K562 (cell line): Measurements from ENCODE around the gene VIPR2. TPM values are rescaled to one million over a fixed set of nuclear protein-coding genes. Genes with fewer than 3 reads are reported as not detected.
A peak's percentile ranks its signal among the peaks of the same experiment; 100 is the strongest.
"Not testable (repeated sequence)": the region's sequence is repeated elsewhere in the genome, so short reads cannot be mapped to it uniquely, and the experiment has no call there.

ENCODE experiments used
- ATAC-seq: fragments of 200-7000 bp; cut with Tn5 transposase; 3 replicates; pipeline ENCODE4 v1.9.1; 2020; ENCODE audit warnings: moderate library complexity
- BruUV-seq: library from RNA; stranded (reverse); fragments of 400-500 nt; replicated peaks from 2 replicates; lab custom pipeline; 2021; lab: Mats Ljungman, UMichigan
- CTCF ChIA-PET: fragments of 300-600 bp; formaldehyde crosslinking; extraction: SDS; loops from one replicate; lab custom pipeline; 2021; ENCODE audit warnings: low intra/inter-chr PET ratio; lab: Yijun Ruan, JAX
- POLR2A ChIA-PET: fragments of 300-600, 350-650 bp; sonication (Branson Sonifier 250); formaldehyde crosslinking; extraction: SDS; loops from one replicate; lab custom pipeline; 2021; ENCODE audit warnings: antibody characterized with exemption, inconsistent platforms; lab: Yijun Ruan, JAX
- DNase-seq, 4 experiments: peaks; one replicate each; pipeline versions ENCODE4 v3.0.0 to v3.0.0-alpha.2; 2011 to 2018; ENCODE audit warnings: low spot score in 3 of 4, mixed read lengths in 3 of 4; ENCODE audit errors: extremely low read depth in 1 of 4
- FAIRE-seq: peaks from 2 replicates; lab custom pipeline; 2011; peaks lifted over from hg19 to GRCh38; lab: Jason Lieb, UNC
- H2AFZ ChIP-seq: 2 replicates; pipeline ENCODE4 v1.6.0; 2011; ENCODE audit warnings: low read depth, low read length, control low read depth, inconsistent platforms
- H3K27ac ChIP-seq: fragments of 200-600 bp; 3 replicates; pipeline ENCODE4 v1.8.0; 2011; ENCODE audit warnings: low read depth, mild to moderate bottlenecking, control low read depth, inconsistent platforms, low read length, moderate library complexity, mixed read lengths; ENCODE audit errors: extremely low read depth
- H3K27me3 ChIP-seq, 2 experiments: fragments of 300-600 bp in 1 of 2; 2 replicates in 1 of 2; 3 replicates in 1 of 2; pipeline versions ENCODE4 v1.6.0 to v1.8.0; 2011; ENCODE audit warnings: inconsistent platforms in 2 of 2, low read length in 2 of 2, mild to moderate bottlenecking in 1 of 2, mixed read lengths in 1 of 2, moderate library complexity in 1 of 2; ENCODE audit not compliant: control insufficient read depth in 2 of 2, insufficient read depth in 2 of 2
- H3K36me3 ChIP-seq: fragments of 300-600 bp; 3 replicates; pipeline ENCODE4 v1.8.0; 2011; ENCODE audit warnings: mild to moderate bottlenecking, low read length, inconsistent platforms; ENCODE audit not compliant: control insufficient read depth, insufficient read depth
- H3K4me1 ChIP-seq, 2 experiments: fragments of 200-600 bp in 1 of 2; replicated peaks in 1 of 2; 2 replicates in 1 of 2; 3 replicates in 1 of 2; pipeline versions ENCODE4 v1.5.1 to v1.8.0; 2011; ENCODE audit warnings: inconsistent platforms in 2 of 2, low read length in 2 of 2, mild to moderate bottlenecking in 1 of 2, mixed read lengths in 1 of 2, moderate library complexity in 1 of 2; ENCODE audit not compliant: control insufficient read depth in 2 of 2, insufficient read depth in 2 of 2
- H3K4me2 ChIP-seq: 2 replicates; pipeline ENCODE4 v1.6.1; 2011; ENCODE audit warnings: low read length, control low read depth, inconsistent platforms, mixed read lengths; ENCODE audit not compliant: insufficient read depth
- H3K4me3 ChIP-seq: fragments of 200-600 bp; sonication (generic), shearing (Covaris generic); 2 replicates; pipeline ENCODE4 v1.5.1; 2016; ENCODE audit warnings: control low read depth, inconsistent platforms
- H3K79me2 ChIP-seq: fragments of 200-600 bp; 3 replicates; pipeline ENCODE4 v1.8.0; 2011; ENCODE audit warnings: low read length, inconsistent platforms; ENCODE audit not compliant: control insufficient read depth, insufficient read depth
- H3K9ac ChIP-seq, 2 experiments: 2 replicates each; pipeline versions ENCODE4 v1.6.0 to v1.6.1; 2011; ENCODE audit warnings: low read depth in 2 of 2, low read length in 2 of 2, control low read depth in 1 of 2, inconsistent platforms in 1 of 2, mild to moderate bottlenecking in 1 of 2, mixed read lengths in 1 of 2; ENCODE audit not compliant: insufficient read depth in 1 of 2
- H3K9me1 ChIP-seq: one replicate; pipeline ENCODE4 v1.6.0; 2011; ENCODE audit warnings: inconsistent platforms, mild to moderate bottlenecking, low read length, moderate library complexity; ENCODE audit not compliant: control insufficient read depth, insufficient read depth
- H3K9me3 ChIP-seq: replicated peaks from 2 replicates; pipeline ENCODE4 v1.5.1; 2011; ENCODE audit warnings: low read depth, low read length, inconsistent platforms; ENCODE audit not compliant: control insufficient read depth, insufficient read depth
- H4K20me1 ChIP-seq: replicated peaks from 2 replicates; pipeline ENCODE4 v1.6.1; 2011; ENCODE audit warnings: low read length, inconsistent platforms, mixed read lengths; ENCODE audit not compliant: control insufficient read depth, insufficient read depth
- ZNF318 ChIP-seq, 2 experiments: fragments of 450-650 bp; IDR thresholded peaks; 2 replicates each; pipeline ENCODE4 v1.6.1; 2016; ENCODE audit warnings: mild to moderate bottlenecking in 2 of 2, borderline replicate concordance in 1 of 2, low read depth in 1 of 2, moderate library complexity in 1 of 2
- WGBS: fragments of 100-300 bp; shearing (Covaris generic); methylation state at CpG from one replicate; pipeline ENCODE4 v1.1.6; 2016; ENCODE audit warnings: low coverage, mixed read lengths; ENCODE audit not compliant: insufficient coverage; ENCODE audit errors: missing lambda C conversion rate; 5-methylcytosine and 5-hydroxymethylcytosine counted together
- in situ Hi-C: fragments of 300-500 bp; cut with MboI; formaldehyde crosslinking; loops from 4 replicates; pipeline ENCODE4 v1.15.0; 2018; ENCODE audit warnings: inconsistent platforms, mixed read lengths
- intact Hi-C: fragments of 100-400 bp; cut with micrococcal nuclease; formaldehyde crosslinking; loops from 2 replicates; pipeline ENCODE4 v1.14.2; 2022
- polyA plus RNA-seq, 8 experiments: library from polyadenylated mRNA; depleted of rRNA in 4 of 8; stranded (reverse) in 5 of 8; unstranded in 3 of 8; fragments of >200 nt; fragmentation: Nextera tagmentation in 2 of 8; fragmentation: Illumina TruSeq in 1 of 8; extraction: Ambion mirVana in 2 of 8; extraction: Trizol in 1 of 8; gene quantifications; 2 replicates each; pipeline versions ENCODE4 v1.2.1 to v1.2.3, GENCODE V29; 2011 to 2014; ENCODE audit warnings: inconsistent platforms in 1 of 8, missing spikeins in 1 of 8
- total RNA-seq, 7 experiments: library from RNA; depleted of rRNA in 6 of 7; stranded (reverse); fragments of >200 nt in 6 of 7; fragmentation: Illumina TruSeq in 2 of 7; extraction: Trizol in 2 of 7; gene quantifications; 2 replicates each; pipeline versions ENCODE4 v1.2.1 to v1.2.3, GENCODE V29; 2011 to 2021; ENCODE audit warnings: low replicate concordance in 1 of 7

Gene VIPR2
- total and polyA plus RNA-seq, 9 of the 15 experiments (the other 6 are each of a cell fraction or from before 2014, with no cell fraction given), result 0.04 TPM; not detected in 8

GRCh38 chr7:159136013-159136412, 8.7 kb downstream of the VIPR2 start (continued):
- no peak for TF ChIP-seq ZNF318 (IDR thresholded peaks at IDR 0.05; ENCODE audit: borderline replicate concordance in 1 of 2, low read depth in 1 of 2)

DNA sequence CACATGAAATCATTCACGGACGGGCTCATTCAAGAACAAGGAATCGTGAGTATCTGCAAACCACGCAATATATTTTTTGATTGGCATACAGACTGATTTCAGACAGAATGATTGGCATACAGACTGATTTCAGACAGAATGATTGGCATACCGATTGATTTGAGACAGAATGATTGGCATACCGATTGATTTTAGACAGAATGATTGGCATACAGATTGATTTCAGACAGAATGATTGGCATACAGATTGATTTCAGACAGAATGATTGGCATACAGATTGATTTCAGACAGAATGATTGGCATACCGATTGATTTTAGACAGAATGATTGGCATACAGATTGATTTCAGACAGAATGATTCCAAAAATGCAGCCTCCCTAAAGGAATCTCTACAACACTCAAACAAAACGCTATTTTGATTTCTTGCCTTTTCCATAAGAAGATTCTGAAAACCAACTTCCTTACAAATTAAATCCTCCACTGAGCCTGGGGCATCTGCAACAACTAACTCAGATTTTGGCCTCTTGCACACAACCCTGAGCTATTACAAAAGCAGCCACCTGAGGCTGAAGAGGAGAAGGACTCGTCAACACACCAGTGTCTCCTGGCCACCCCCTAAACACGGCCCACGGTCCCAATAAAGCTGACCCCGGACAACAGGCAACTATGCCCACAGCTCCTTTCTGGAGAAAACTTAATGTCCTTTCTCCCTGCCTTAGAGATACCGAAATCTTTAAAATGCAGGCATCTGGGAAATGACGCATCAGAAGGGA, 11.8 kb downstream of the VIPR2 start:
- H3K4me1 ChIP-seq, DNase-seq, H3K27ac ChIP-seq, H3K4me2 ChIP-seq, H3K9ac ChIP-seq, H2AFZ ChIP-seq, H3K4me3 ChIP-seq, BruUV-seq, H3K36me3 ChIP-seq, H3K9me3 ChIP-seq, H4K20me1 ChIP-seq, in situ Hi-C loops, H3K9me1 ChIP-seq, CTCF ChIA-PET, H3K79me2 ChIP-seq: not testable (repeated sequence)
- peak; percentile 46 for ATAC-seq
- FAIRE-seq, result peak; percentile 55
- intact Hi-C loops, result loop anchor here (1.0 kb wide), 1 partner anchor 30 kb away; no protein-coding TSS in a partner anchor
- WGBS, result 0% methylated on average over 8 of the region's 14 CpGs
- POLR2A ChIA-PET, result interaction anchor here (0.6 to 0.8 kb wide), 4 partner anchors 15 to 36 kb away, joined by 3 read pairs; no protein-coding TSS in a partner anchor
- H3K27me3 ChIP-seq, result peaks cover 21 to 42% of the 10 kb centered on the region in 2 experiments
